Thymus (tissue), 11 donors: ENCODE data around the gene RIMKLA. TPM values are rescaled to one million over a fixed set of nuclear protein-coding genes. Genes with fewer than 3 reads are reported as not detected.
A peak's percentile ranks its signal among the peaks of the same experiment; 100 is the strongest.

Source experiments
- DNase-seq, 9 donors: peaks; one replicate each; pipeline ENCODE4 v3.0.0-alpha.2; 2013; ENCODE audit warnings: low spot score in 9 of 9, low read depth in 6 of 9, missing footprints in 1 of 9
- H3K27ac ChIP-seq, 2 donors: one replicate each; pipeline ENCODE4 v1.5.1; 2013; ENCODE audit warnings: control low read depth in 1 of 2, low read depth in 1 of 2, low read length in 1 of 2, mild to moderate bottlenecking in 1 of 2, moderate library complexity in 1 of 2
- H3K27me3 ChIP-seq, 2 donors: one replicate each; pipeline ENCODE4 v1.5.1; 2013; ENCODE audit warnings: low read length in 1 of 2; ENCODE audit not compliant: control insufficient read depth in 2 of 2, insufficient read depth in 1 of 2
- H3K36me3 ChIP-seq, 2 donors: one replicate each; pipeline ENCODE4 v1.5.1; 2013; ENCODE audit warnings: low read length in 1 of 2, mild to moderate bottlenecking in 1 of 2, moderate library complexity in 1 of 2; ENCODE audit not compliant: control insufficient read depth in 2 of 2, insufficient read depth in 2 of 2
- H3K4me1 ChIP-seq, 2 donors: one replicate each; pipeline ENCODE4 v1.5.1; 2013; ENCODE audit warnings: low read length in 2 of 2; ENCODE audit not compliant: control insufficient read depth in 2 of 2, insufficient read depth in 2 of 2
- H3K4me3 ChIP-seq, 2 donors: one replicate each; pipeline ENCODE4 v1.5.1; 2013; ENCODE audit warnings: low read length in 2 of 2, control low read depth in 1 of 2, mild to moderate bottlenecking in 1 of 2
- H3K9me3 ChIP-seq, 2 donors: one replicate each; pipeline ENCODE4 v1.5.1; 2013; ENCODE audit warnings: low read length in 1 of 2, mild to moderate bottlenecking in 1 of 2; ENCODE audit not compliant: control insufficient read depth in 2 of 2, insufficient read depth in 1 of 2
- whole genome bisulfite sequencing: extraction: QIAGEN DNeasy Blood & Tissue Kit; methylation state at CpG from one replicate; pipeline ENCODE4 v1.1.7; 2013; 5-methylcytosine and 5-hydroxymethylcytosine counted together
- polyA plus RNA-seq: library from polyadenylated mRNA; stranded (reverse); fragments of 200-250 nt; gene quantifications from one replicate; pipeline ENCODE4 v1.2.3, GENCODE V29; 2013
- total RNA-seq: library from RNA; stranded (reverse); fragments of 120-200 nt; gene quantifications from one replicate; pipeline ENCODE4 v1.2.4, GENCODE V29; 2013
- donor health status: healthy.

The RIMKLA gene
- total and polyA plus RNA-seq, 2 donors: 0.14 to 0.19 TPM

GRCh38 chr1:42368096-42368795 is 12.3 kb upstream of the RIMKLA start:
- no peaks in the 10 kb centered on the region for H3K4me1 ChIP-seq
- H3K36me3 ChIP-seq: no peaks in the 10 kb centered on the region
- H3K4me3 ChIP-seq: no peak overlapping the region
- no peak for DNase-seq
- H3K27ac ChIP-seq: no peak overlapping the region
- H3K9me3 ChIP-seq: no peaks in the 10 kb centered on the region
- H3K27me3 ChIP-seq: peaks cover 0 to 2% of the 10 kb centered on the region in 2 donors
- WGBS: 96% methylated on average over 7 of the region's 7 CpGs

- no peaks in the 10 kb centered on the region for H3K36me3 ChIP-seq
- no peaks in the 10 kb centered on the region for H3K4me1 ChIP-seq
- no peak overlapping the region for H3K4me3 ChIP-seq
- no peak overlapping the region for H3K27ac ChIP-seq
- peaks cover 0 to 2% of the 10 kb centered on the region in 2 donors for H3K27me3 ChIP-seq
- no peaks in the 10 kb centered on the region for H3K9me3 ChIP-seq
- DNase-seq: no peak
- 94% methylated on average over 1 of the region's 1 CpG for WGBS
These were observed 11.1 kb upstream of the RIMKLA start for GRCh38 chr1:42369471-42369870.

- H3K27me3 ChIP-seq: peaks cover 0 to 2% of the 10 kb centered on the region in 2 donors
- no peaks in the 10 kb centered on the region for H3K4me1 ChIP-seq
- H3K27ac ChIP-seq: no peak overlapping the region
- no peak overlapping the region for H3K4me3 ChIP-seq
- H3K9me3 ChIP-seq: no peaks in the 10 kb centered on the region
- H3K36me3 ChIP-seq: no peaks in the 10 kb centered on the region
- DNase-seq: no peak
These were observed 9.6 kb upstream of the RIMKLA start for GRCh38 chr1:42370876-42371549.

- DNase-seq: no peak
- WGBS: 98% methylated on average over 2 of the region's 2 CpGs
- Histone ChIP-seq H3K36me3 (no peaks in the 10 kb centered on the region), H3K9me3 (no peaks in the 10 kb centered on the region), H3K4me3 (no peak overlapping the region), H3K27ac (no peak overlapping the region), H3K4me1 (no peaks in the 10 kb centered on the region), H3K27me3 (peaks cover 0 to 9% of the 10 kb centered on the region in 2 donors)
These were observed 7.8 kb upstream of the RIMKLA start for GRCh38 chr1:42372796-42373195.

GRCh38 chr1:42379794-42380585 is 602 bp upstream of the RIMKLA start:
- Histone ChIP-seq H3K9me3 (no peaks in the 10 kb centered on the region), H3K36me3 (no peaks in the 10 kb centered on the region), H3K4me3 (peak overlapping the region in 1 of 2 donors; percentile 76), H3K27ac (no peak overlapping the region), H3K4me1 (peaks cover 3 to 5% of the 10 kb centered on the region in 2 donors), H3K27me3 (peaks cover 35 to 63% of the 10 kb centered on the region in 2 donors)
- 4% methylated on average over 34 of the region's 34 CpGs for WGBS
- DNase-seq: peak in 3 of 9 donors; percentile 1 to 5 (median 1)

GRCh38 chr1:42381280-42381673 is 685 bp downstream of the RIMKLA start:
- H3K36me3 ChIP-seq: no peaks in the 10 kb centered on the region
- no peaks in the 10 kb centered on the region for H3K9me3 ChIP-seq
- H3K27ac ChIP-seq: no peak overlapping the region
- WGBS: 22% methylated on average over 8 of the region's 8 CpGs
- H3K4me3 ChIP-seq: peak overlapping the region; percentile 13 to 76
- peaks cover 3 to 5% of the 10 kb centered on the region in 2 donors for H3K4me1 ChIP-seq
- no peak for DNase-seq
- peaks cover 35 to 63% of the 10 kb centered on the region in 2 donors for H3K27me3 ChIP-seq

- 5% methylated on average over 1 of the region's 1 CpG for WGBS
- no peaks in the 10 kb centered on the region for H3K36me3 ChIP-seq
- no peak overlapping the region for H3K27ac ChIP-seq
- H3K27me3 ChIP-seq: peaks cover 20 to 33% of the 10 kb centered on the region in 2 donors
- H3K9me3 ChIP-seq: no peaks in the 10 kb centered on the region
- no peak overlapping the region for H3K4me3 ChIP-seq
- peaks cover 3 to 5% of the 10 kb centered on the region in 2 donors for H3K4me1 ChIP-seq
- DNase-seq: no peak
These were observed 4.7 kb downstream of the RIMKLA start for GRCh38 chr1:42385283-42385682.

GRCh38 chr1:42386051-42386450 is 5.5 kb downstream of the RIMKLA start:
- Histone ChIP-seq H3K4me3 (no peak overlapping the region), H3K9me3 (no peaks in the 10 kb centered on the region), H3K27me3 (peaks cover 12 to 29% of the 10 kb centered on the region in 2 donors), H3K27ac (no peak overlapping the region), H3K4me1 (peaks cover 2 to 3% of the 10 kb centered on the region in 2 donors), H3K36me3 (no peaks in the 10 kb centered on the region)
- DNase-seq: no peak
- 96% methylated on average over 6 of the region's 6 CpGs for WGBS

GRCh38 chr1:42392255-42392654 is 11.7 kb downstream of the RIMKLA start:
- no peaks in the 10 kb centered on the region for H3K4me1 ChIP-seq
- no peaks in the 10 kb centered on the region for H3K36me3 ChIP-seq
- no peaks in the 10 kb centered on the region for H3K27me3 ChIP-seq
- H3K9me3 ChIP-seq: no peaks in the 10 kb centered on the region
- WGBS: 61% methylated on average over 2 of the region's 2 CpGs
- no peak overlapping the region for H3K27ac ChIP-seq
- DNase-seq: no peak
- H3K4me3 ChIP-seq: no peak overlapping the region
